ENCODE measurements around the gene RPRD1B. TPM values are rescaled to one million over a fixed set of nuclear protein-coding genes. Genes with fewer than 3 reads are reported as not detected.

Gene RPRD1B
- total RNA-seq, 1 experiment from 2014 or later, result 42.6 TPM

DNA sequence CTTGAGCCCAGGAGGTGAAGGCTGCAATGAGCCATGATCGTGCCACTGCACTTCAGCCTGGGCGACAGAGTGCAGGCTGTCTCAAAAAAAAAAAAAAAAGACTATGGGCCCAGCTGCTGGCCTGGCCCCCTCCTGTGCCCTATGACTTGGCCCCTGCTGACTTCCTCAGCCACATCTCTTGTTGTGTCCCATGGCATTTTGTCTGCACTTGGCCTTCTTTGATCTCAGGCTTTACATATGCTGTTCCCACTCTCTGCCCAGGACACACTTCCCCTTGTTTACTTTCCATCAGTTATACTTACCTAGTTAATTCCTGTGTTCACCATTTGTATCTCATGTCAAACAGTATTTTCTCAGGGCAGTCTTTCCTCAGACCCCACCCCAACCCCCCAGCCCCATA is 44.5 kb downstream of the RPRD1B start:
- intact Hi-C loops (cut with micrococcal nuclease), result no loop called here
- H3K9me3 Mint-ChIP-seq (ENCODE audit: unreplicated experiment), result no peaks in the 10 kb centered on the region
- no TSS peak for BruUV-seq (replicated peaks)
- CTCF ChIA-PET, result interaction anchor here (0.9 to 11.9 kb wide), 7 partner anchors 10 to 514 kb away, joined by 3 to 486 read pairs (median 5); partner anchors contain the start of gene TGM2
- POLR2A ChIA-PET, result interaction anchor here (0.8 to 1.6 kb wide), 3 partner anchors 9 to 143 kb away, joined by 3 to 6 read pairs (median 5); no protein-coding TSS in a partner anchor
- no peak for DNase-seq (ENCODE audit: unreplicated experiment)
- no peak overlapping the region for H3K4me3 Mint-ChIP-seq (ENCODE audit: unreplicated experiment)
- peak overlapping the region; percentile 58 for H3K27ac Mint-ChIP-seq (ENCODE audit: low read depth, unreplicated experiment)
- peaks cover 61% of the 10 kb centered on the region for H3K36me3 Mint-ChIP-seq (ENCODE audit: insufficient read depth, unreplicated experiment)
- TF ChIP-seq, protein P1, sequence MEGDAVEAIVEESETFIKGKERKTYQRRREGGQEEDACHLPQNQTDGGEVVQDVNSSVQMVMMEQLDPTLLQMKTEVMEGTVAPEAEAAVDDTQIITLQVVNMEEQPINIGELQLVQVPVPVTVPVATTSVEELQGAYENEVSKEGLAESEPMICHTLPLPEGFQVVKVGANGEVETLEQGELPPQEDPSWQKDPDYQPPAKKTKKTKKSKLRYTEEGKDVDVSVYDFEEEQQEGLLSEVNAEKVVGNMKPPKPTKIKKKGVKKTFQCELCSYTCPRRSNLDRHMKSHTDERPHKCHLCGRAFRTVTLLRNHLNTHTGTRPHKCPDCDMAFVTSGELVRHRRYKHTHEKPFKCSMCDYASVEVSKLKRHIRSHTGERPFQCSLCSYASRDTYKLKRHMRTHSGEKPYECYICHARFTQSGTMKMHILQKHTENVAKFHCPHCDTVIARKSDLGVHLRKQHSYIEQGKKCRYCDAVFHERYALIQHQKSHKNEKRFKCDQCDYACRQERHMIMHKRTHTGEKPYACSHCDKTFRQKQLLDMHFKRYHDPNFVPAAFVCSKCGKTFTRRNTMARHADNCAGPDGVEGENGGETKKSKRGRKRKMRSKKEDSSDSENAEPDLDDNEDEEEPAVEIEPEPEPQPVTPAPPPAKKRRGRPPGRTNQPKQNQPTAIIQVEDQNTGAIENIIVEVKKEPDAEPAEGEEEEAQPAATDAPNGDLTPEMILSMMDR (IDR thresholded peaks at IDR 0.05; ENCODE audit: unreplicated experiment), result no peak
- no peaks in the 10 kb centered on the region for H3K27me3 Mint-ChIP-seq (ENCODE audit: insufficient read depth, unreplicated experiment)
- H3K4me1 Mint-ChIP-seq (ENCODE audit: insufficient read depth, unreplicated experiment), result peaks cover 12% of the 10 kb centered on the region

DNA sequence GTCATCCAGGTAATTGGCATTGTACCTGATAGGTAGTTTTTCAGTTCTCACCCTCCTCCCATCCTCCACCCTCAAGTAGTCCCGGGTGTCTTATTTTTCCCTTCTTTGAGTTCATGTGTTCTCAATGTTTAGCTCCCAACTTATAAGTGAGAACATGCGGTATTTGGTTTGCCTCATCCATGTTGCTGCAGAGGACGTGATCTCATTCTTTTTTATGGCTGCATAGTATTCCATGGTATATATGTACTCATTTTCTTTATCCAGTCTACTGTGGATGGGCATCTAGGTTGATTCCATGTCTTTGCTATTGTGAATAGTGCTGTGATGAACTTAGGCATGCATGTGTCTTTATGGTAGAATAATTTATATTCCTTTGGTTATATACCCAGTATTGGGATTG is 45.8 kb downstream of the RPRD1B start:
- no peak overlapping the region for H3K27ac Mint-ChIP-seq (ENCODE audit: low read depth, unreplicated experiment)
- intact Hi-C loops (cut with micrococcal nuclease), result no loop called here
- CTCF ChIA-PET, result interaction anchor here (0.7 to 11.9 kb wide), 6 partner anchors 19 to 156 kb away, joined by 3 to 155 read pairs (median 4); partner anchors contain the start of gene TGM2
- H3K36me3 Mint-ChIP-seq (ENCODE audit: insufficient read depth, unreplicated experiment), result peaks cover 52% of the 10 kb centered on the region
- DNase-seq (ENCODE audit: unreplicated experiment), result no peak
- H3K27me3 Mint-ChIP-seq (ENCODE audit: insufficient read depth, unreplicated experiment), result no peaks in the 10 kb centered on the region
- H3K4me1 Mint-ChIP-seq (ENCODE audit: insufficient read depth, unreplicated experiment), result no peaks in the 10 kb centered on the region
- POLR2A ChIA-PET, result interaction anchor here (1.3 to 1.8 kb wide), 2 partner anchors 15 to 143 kb away, joined by 3 to 7 read pairs; no protein-coding TSS in a partner anchor
- TF ChIP-seq, protein P1 (IDR thresholded peaks at IDR 0.05; ENCODE audit: unreplicated experiment), result no peak
- no peak overlapping the region for H3K4me3 Mint-ChIP-seq (ENCODE audit: unreplicated experiment)
- no peaks in the 10 kb centered on the region for H3K9me3 Mint-ChIP-seq (ENCODE audit: unreplicated experiment)
- BruUV-seq (replicated peaks), result no TSS peak

DNA sequence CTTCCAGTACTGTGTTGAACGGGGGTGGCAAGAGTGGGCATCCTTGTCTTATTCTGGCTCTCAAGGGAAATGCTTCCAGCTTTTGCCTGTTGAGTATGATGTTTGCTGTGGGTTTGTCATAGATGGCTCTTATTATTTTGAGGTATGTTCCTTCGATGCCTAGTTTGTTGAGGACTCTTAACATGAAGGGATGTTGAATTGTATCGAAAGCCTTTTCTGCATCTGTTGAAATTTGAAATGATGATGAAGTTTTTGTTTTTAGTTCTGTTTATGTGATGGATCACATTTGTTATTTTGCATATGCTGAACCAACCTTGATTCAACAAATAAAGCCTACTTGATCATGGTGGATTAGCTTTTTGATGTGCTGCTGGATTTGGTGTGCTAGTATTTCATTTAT is 48.0 kb downstream of the RPRD1B start:
- Mint-ChIP-seq H3K4me3 (ENCODE audit: unreplicated experiment) (no peak overlapping the region), H3K4me1 (ENCODE audit: insufficient read depth, unreplicated experiment) (no peaks in the 10 kb centered on the region), H3K27ac (ENCODE audit: low read depth, unreplicated experiment) (peak overlapping the region; percentile 12), H3K36me3 (ENCODE audit: insufficient read depth, unreplicated experiment) (peaks cover 71% of the 10 kb centered on the region), H3K9me3 (ENCODE audit: unreplicated experiment) (no peaks in the 10 kb centered on the region), H3K27me3 (ENCODE audit: insufficient read depth, unreplicated experiment) (no peaks in the 10 kb centered on the region)
- ChIA-PET POLR2A (interaction anchor here (0.6 to 0.8 kb wide), 2 partner anchors 62 to 145 kb away, joined by 3 read pairs; no protein-coding TSS in a partner anchor), CTCF (interaction anchor here (0.8 to 11.9 kb wide), 7 partner anchors 8 to 148 kb away, joined by 3 to 155 read pairs (median 5); no protein-coding TSS in a partner anchor)
- TF ChIP-seq, protein P1 (IDR thresholded peaks at IDR 0.05; ENCODE audit: unreplicated experiment), result no peak
- DNase-seq (ENCODE audit: unreplicated experiment), result no peak
- no TSS peak for BruUV-seq (replicated peaks)
- intact Hi-C loops (cut with micrococcal nuclease), result no loop called here

DNA sequence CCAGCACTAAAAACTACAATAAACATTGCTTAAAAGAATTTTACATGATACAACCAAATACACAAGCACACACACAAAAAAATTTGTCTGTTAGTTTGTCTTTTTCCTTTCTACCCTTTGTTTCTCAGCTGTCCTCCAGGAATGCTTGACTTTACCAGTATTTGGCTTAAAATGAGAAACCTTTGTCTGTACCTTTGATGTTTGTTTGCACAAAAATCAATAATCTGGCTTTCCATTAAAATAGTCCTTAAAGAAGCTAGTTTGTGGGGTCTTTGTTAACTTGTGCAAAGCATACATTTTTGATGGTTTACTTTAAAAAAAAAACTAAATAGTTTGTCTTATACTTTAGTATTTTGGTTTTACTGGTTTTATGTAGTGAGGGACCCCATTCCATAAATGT is 49.3 kb downstream of the RPRD1B start:
- intact Hi-C loops (cut with micrococcal nuclease), result no loop called here
- POLR2A ChIA-PET, result interaction anchor here (1.3 to 2.5 kb wide), 3 partner anchors 11 to 61 kb away, joined by 3 to 11 read pairs (median 8); no protein-coding TSS in a partner anchor
- no TSS peak for BruUV-seq (replicated peaks)
- CTCF ChIA-PET, result interaction anchor here (0.6 to 11.9 kb wide), 10 partner anchors 9 to 140 kb away, joined by 3 to 155 read pairs (median 4); no protein-coding TSS in a partner anchor
- Mint-ChIP-seq H3K4me3 (ENCODE audit: unreplicated experiment) (no peak overlapping the region), H3K4me1 (ENCODE audit: insufficient read depth, unreplicated experiment) (no peaks in the 10 kb centered on the region), H3K27me3 (ENCODE audit: insufficient read depth, unreplicated experiment) (no peaks in the 10 kb centered on the region), H3K27ac (ENCODE audit: low read depth, unreplicated experiment) (no peak overlapping the region), H3K36me3 (ENCODE audit: insufficient read depth, unreplicated experiment) (peaks cover 73% of the 10 kb centered on the region), H3K9me3 (ENCODE audit: unreplicated experiment) (no peaks in the 10 kb centered on the region)
- TF ChIP-seq, protein P1 (IDR thresholded peaks at IDR 0.05; ENCODE audit: unreplicated experiment), result no peak
- DNase-seq (ENCODE audit: unreplicated experiment), result no peak

Measured in MCF 10A (cell line).